Astrocyte of the cerebellum (primary cell): ENCODE measurements around the gene ST6GALNAC2.

Experiments
- DNase-seq: peaks from one replicate; pipeline ENCODE4 v3.0.0-alpha.2; 2011; ENCODE audit warnings: low read depth
- H3K4me3 ChIP-seq: 2 replicates; pipeline ENCODE4 v1.5.1; 2011; ENCODE audit warnings: mild to moderate bottlenecking, low read depth, low read length, moderate library complexity
- in situ Hi-C: cut with HindIII; loops from 2 replicates; pipeline ENCODE4 v1.10.0; 2017; ENCODE audit warnings: low sequenced_read_pairs
- TF ChIP-seq, protein P1 (sequence below): IDR thresholded peaks from 2 replicates; pipeline ENCODE4 v1.5.1; 2012; ENCODE audit warnings: low read length, low read depth, moderate library complexity, mild to moderate bottlenecking; ENCODE audit errors: missing control alignments

The ST6GALNAC2 gene

DNA sequence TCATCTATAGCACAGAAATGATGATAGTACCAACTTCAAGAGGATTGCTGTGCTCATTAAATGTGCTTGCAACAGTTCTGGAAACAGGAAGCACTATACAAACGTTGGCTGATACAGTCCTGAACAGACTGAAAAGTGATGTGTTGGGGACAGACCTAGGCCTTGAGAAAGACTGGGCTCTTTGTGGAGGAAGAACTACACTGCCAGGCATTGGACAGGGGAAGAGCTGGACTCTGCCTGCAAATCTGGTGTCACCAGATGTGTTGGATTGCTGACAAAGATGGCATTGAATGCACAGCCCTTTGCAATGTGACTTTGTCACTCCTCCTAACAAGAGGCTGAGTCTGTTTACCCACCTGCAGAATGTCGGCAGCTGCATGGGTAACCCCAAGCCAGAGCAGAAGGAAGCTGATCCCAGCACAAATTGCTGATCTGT is 12.4 kb upstream of the ST6GALNAC2 start:
- no peak for DNase-seq
- no peak overlapping the region for H3K4me3 ChIP-seq
- in situ Hi-C loops, result no loop called here
- TF ChIP-seq, protein P1, sequence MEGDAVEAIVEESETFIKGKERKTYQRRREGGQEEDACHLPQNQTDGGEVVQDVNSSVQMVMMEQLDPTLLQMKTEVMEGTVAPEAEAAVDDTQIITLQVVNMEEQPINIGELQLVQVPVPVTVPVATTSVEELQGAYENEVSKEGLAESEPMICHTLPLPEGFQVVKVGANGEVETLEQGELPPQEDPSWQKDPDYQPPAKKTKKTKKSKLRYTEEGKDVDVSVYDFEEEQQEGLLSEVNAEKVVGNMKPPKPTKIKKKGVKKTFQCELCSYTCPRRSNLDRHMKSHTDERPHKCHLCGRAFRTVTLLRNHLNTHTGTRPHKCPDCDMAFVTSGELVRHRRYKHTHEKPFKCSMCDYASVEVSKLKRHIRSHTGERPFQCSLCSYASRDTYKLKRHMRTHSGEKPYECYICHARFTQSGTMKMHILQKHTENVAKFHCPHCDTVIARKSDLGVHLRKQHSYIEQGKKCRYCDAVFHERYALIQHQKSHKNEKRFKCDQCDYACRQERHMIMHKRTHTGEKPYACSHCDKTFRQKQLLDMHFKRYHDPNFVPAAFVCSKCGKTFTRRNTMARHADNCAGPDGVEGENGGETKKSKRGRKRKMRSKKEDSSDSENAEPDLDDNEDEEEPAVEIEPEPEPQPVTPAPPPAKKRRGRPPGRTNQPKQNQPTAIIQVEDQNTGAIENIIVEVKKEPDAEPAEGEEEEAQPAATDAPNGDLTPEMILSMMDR, result no peak

DNA sequence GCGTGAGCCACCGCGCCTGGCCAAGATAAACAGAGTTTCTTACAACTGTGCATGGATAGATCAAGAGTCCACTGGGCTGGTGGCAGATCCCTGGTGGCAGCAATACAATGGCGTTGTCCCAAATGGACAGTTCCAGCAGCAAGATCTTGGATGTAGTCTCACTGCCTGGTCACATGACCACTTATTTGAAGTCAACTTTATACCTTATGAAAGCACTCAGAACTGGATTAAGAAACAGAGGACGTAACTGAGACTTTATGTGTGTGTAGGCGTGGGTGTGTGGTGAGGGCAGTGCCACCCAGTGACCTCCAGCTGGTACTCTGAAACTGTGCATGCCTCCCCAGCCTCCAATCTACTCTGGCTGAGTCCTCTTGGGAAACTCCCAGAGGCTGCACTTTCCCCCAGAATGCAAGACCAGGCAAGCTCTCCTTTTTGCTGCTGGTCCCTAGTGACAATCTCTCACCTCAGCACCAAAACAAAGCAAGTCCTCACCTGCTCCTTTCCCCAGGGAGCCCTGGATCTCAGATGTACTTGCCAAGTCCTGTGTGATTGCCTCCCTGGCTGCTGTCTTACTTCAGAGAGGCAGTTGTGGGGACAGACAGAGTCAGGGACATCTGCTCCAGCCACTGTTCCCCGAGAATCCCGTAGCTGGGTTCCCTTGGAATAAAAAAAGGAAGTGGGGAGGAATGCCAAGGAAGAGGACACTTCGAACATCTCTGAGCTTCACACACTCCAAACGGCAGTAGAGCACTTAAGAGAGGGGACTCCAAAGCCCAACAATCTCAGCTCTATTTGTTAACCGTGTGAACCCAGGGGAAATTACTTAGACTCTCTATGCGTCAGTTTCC is 11.7 kb upstream of the ST6GALNAC2 start:
- no peak overlapping the region for H3K4me3 ChIP-seq
- in situ Hi-C loops, result no loop called here
- DNase-seq, result no peak
- TF ChIP-seq, protein P1, result no peak

DNA sequence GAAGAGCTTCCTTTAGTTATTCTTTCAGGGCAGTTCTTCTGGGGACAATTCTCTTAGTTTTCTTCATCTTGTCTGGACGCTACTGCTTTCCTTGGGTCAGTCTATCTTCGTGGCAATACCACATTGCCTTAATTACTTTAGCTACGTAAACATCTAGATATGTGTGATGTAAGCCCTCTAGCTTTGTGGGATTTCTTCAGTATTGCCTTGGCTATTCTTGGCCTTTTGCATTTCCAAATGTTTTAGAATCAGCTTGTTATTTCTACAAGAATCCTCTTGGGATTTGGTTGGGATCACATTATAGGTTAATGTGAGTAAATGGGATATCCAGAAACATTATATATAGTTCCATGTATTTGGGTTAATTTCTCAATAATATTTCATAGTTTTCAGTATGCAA is 9.0 kb upstream of the ST6GALNAC2 start:
- TF ChIP-seq, protein P1, result no peak
- in situ Hi-C loops, result no loop called here
- no peak overlapping the region for H3K4me3 ChIP-seq
- DNase-seq, result no peak

DNA sequence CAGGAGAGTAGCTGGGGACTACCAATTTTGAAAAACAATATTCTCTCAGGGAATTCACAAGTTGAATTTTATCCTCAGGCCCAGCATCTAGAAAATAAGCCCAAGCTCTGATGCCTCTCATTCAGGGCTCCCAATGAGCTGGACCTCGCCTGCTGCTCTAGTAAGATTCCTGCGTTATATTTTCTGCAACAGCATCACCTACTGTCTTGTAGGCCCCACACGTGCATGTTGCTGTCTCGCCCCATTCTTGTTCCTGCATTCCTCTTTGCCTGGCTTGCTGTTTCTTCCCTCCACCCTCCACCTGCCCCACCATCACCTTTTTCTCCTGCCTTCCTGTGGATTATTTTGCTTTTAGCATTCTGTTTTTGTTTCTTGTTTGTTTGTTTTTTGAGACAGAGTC is 8.3 kb upstream of the ST6GALNAC2 start:
- TF ChIP-seq, protein P1, result no peak
- H3K4me3 ChIP-seq, result no peak overlapping the region
- in situ Hi-C loops, result no loop called here
- no peak for DNase-seq

DNA sequence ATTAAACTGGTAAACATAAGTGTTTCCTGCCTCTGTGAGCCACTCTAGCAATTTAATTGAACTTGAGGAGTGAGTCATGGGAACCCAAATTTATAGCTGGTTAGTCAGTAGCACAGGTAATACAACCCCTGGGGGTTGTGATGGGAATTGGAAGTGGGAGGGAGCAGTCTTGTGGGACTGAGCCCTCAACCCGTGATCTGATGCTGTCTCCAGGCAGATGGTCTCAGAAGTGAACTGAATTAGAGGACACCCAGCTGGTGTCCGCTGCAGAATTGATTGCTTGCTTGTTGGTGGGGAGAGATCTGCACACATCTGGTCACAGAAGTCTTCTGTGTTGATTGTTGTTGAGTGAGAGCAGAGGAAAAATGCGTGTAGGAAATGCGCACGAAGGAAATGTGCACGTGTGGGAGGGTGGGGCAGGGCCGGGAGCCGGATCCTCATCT is 7.7 kb upstream of the ST6GALNAC2 start:
- no peak overlapping the region for H3K4me3 ChIP-seq
- no peak for DNase-seq
- TF ChIP-seq, protein P1, result no peak
- in situ Hi-C loops, result no loop called here

DNA sequence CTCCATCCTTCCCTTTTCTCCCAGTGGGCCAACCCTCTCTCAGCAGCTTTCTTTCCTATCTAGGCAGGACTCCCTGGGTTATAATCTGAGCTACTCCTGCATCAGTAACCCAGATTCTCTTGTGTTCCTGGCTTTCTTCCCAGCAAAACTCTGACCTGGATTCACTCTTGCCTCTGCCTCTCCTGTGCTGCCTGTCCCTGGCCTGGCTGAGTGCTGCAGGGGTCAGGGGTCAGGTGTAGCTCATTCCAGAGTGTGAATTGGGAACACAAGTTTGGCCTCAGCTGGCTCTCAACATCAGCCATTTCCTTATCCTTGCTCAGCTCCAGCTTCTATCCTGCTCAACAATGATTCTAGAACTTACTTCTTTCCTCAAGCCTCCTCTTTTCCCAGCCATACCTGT is 2.5 kb upstream of the ST6GALNAC2 start:
- in situ Hi-C loops, result no loop called here
- TF ChIP-seq, protein P1, result no peak
- no peak overlapping the region for H3K4me3 ChIP-seq
- no peak for DNase-seq
